Measurements from ENCODE around the gene PSMC5.

DNA sequence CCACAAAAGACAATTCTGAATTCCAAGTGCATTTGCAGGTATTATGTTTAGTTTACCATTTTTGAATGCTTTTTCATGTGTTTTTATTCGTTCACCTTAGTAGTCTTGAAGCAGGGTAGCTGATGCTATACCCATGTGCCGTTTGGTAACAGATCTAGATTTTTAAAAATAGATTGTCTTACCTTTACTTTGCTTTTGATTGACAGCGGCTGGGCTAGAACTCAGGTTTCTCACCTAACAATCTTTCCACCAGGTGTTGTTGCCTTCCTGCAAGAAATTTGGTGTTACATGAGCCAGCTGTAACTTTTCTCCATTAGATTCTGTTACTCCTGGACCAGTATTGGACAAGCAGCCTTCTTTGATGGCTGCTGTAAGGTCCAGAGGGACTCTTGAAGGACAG is 1.7 kb downstream of the PSMC5 start:
- TF ChIP-seq, protein P1, sequence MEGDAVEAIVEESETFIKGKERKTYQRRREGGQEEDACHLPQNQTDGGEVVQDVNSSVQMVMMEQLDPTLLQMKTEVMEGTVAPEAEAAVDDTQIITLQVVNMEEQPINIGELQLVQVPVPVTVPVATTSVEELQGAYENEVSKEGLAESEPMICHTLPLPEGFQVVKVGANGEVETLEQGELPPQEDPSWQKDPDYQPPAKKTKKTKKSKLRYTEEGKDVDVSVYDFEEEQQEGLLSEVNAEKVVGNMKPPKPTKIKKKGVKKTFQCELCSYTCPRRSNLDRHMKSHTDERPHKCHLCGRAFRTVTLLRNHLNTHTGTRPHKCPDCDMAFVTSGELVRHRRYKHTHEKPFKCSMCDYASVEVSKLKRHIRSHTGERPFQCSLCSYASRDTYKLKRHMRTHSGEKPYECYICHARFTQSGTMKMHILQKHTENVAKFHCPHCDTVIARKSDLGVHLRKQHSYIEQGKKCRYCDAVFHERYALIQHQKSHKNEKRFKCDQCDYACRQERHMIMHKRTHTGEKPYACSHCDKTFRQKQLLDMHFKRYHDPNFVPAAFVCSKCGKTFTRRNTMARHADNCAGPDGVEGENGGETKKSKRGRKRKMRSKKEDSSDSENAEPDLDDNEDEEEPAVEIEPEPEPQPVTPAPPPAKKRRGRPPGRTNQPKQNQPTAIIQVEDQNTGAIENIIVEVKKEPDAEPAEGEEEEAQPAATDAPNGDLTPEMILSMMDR (IDR thresholded peaks at IDR 0.05), result no peak
- no peak for TF ChIP-seq POLR2A (IDR thresholded peaks at IDR 0.05)
